ENCODE measurements around the gene NCS1.

The NCS1 gene

DNA sequence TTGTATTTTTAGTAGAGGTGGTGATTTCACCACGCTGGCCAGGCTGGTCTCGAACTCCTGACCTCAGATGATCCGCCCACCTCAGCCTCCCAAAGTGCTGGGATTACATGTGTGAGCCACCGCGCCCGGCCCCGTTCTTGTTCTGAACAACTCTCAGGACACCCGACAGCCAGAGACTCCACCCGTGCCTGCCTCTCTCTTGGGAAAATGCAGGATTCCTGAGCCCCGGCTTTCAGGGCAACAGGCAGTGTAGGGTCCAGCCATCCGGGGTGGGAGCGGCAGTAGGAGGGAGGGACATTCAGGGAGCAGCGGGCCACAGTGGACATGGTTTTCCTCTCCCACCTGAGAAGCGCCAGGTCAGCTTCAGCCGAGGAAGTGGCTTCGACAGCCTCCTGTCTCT, 34.4 kb downstream of the NCS1 start:
- no peaks in the 10 kb centered on the region for H3K36me3 ChIP-seq (ENCODE audit: control insufficient read depth, insufficient read depth, low read length)
- no peak overlapping the region for H3K27ac ChIP-seq
- no peak overlapping the region for H3K4me3 ChIP-seq (ENCODE audit: low read depth, low read length)
- H3K4me2 ChIP-seq (ENCODE audit: low read length) = no peak overlapping the region
- TF ChIP-seq, protein P1, sequence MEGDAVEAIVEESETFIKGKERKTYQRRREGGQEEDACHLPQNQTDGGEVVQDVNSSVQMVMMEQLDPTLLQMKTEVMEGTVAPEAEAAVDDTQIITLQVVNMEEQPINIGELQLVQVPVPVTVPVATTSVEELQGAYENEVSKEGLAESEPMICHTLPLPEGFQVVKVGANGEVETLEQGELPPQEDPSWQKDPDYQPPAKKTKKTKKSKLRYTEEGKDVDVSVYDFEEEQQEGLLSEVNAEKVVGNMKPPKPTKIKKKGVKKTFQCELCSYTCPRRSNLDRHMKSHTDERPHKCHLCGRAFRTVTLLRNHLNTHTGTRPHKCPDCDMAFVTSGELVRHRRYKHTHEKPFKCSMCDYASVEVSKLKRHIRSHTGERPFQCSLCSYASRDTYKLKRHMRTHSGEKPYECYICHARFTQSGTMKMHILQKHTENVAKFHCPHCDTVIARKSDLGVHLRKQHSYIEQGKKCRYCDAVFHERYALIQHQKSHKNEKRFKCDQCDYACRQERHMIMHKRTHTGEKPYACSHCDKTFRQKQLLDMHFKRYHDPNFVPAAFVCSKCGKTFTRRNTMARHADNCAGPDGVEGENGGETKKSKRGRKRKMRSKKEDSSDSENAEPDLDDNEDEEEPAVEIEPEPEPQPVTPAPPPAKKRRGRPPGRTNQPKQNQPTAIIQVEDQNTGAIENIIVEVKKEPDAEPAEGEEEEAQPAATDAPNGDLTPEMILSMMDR (IDR thresholded peaks at IDR 0.05) = no peak
- H3K9ac ChIP-seq = no peak overlapping the region
- no peaks in the 10 kb centered on the region for H3K79me2 ChIP-seq
- H3K9me3 ChIP-seq (ENCODE audit: control insufficient read depth, low read length) = no peaks in the 10 kb centered on the region
- H3K4me1 ChIP-seq = no peaks in the 10 kb centered on the region
- H2AFZ ChIP-seq = no peak overlapping the region
- H3K27me3 ChIP-seq (ENCODE audit: control insufficient read depth, insufficient read depth, low read length) = no peaks in the 10 kb centered on the region

DNA sequence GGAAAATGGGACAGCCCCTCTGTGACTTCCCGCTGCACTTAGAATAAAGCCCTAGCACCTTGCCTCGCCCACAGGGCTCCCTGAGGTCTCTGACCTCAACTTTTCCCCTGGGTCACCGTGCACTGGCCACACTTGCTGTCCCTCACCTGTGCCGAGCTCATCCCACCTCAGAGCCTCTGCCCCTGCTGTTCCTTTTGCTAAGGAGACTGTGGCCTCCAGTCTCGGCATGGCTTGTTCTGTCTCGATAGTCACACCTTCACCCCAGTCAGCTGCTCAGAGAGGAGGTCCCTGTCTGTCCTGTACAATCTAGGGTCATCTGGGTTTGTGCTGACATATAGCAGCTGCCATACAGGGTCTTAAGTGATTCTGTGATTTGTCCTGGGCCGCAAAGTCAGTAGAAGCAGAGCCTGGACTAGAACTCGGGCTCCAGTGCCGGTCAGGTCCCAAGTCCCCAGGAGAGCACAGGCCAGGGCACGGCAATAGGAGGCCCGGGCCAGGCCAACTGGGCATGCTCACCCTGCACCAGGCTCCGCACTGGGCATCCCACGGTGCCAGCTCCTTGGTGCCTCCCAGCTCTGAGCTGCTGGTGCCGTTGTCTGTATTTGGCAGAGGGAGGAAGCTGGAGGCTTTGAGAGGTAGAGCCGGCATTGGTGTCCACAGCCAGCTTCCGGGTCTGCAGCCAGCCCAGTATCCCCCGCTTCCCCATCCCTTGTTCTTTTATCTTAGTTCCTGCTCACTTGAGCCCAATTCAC, 35.2 kb downstream of the NCS1 start:
- no peak overlapping the region for H3K4me2 ChIP-seq (ENCODE audit: low read length)
- H3K4me3 ChIP-seq (ENCODE audit: low read depth, low read length) = no peak overlapping the region
- TF ChIP-seq, protein P1 (IDR thresholded peaks at IDR 0.05) = no peak
- no peak overlapping the region for H3K27ac ChIP-seq
- H3K27me3 ChIP-seq (ENCODE audit: control insufficient read depth, insufficient read depth, low read length) = no peaks in the 10 kb centered on the region
- no peak overlapping the region for H3K9ac ChIP-seq
- no peaks in the 10 kb centered on the region for H3K4me1 ChIP-seq
- H3K79me2 ChIP-seq = no peaks in the 10 kb centered on the region
- no peak overlapping the region for H2AFZ ChIP-seq
- H3K36me3 ChIP-seq (ENCODE audit: control insufficient read depth, insufficient read depth, low read length) = no peaks in the 10 kb centered on the region
- H3K9me3 ChIP-seq (ENCODE audit: control insufficient read depth, low read length) = no peaks in the 10 kb centered on the region

DNA sequence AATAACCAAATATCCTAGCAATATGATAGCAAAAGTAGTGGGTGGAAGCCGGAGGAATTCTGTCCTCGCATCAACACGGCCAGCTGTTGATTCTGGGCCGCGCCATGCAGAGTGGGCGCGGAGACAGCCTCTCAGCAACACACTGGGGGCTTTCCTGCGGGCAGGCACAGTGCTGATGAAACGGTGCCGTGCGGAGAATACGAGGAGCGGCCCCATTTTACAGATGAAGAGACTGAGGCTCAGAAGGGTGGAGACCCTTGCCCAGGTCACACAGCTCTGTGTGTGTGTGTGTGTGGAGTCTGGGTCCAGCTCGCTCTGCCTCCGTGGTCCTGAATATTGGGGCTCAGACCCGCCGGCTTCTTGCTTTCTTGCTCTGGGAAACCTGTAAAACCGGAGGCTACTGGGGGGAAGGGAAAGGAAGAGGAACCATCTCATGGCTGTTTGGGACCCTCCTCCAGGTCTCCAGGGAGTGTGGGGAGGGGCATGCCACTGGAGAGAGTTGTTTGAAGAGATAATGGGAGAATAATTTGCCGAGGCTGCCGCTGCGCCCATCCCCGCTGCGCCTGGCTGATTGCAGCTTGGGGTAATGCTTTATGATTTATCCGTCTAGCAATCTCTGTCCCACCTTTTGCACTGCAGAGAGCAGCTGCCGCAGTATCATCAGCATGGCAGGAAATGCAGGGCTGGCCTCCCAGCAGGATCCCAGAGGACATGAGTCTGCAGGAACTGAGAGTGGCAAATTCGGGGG, 36.6 kb downstream of the NCS1 start:
- no peaks in the 10 kb centered on the region for H3K36me3 ChIP-seq (ENCODE audit: control insufficient read depth, insufficient read depth, low read length)
- H3K27ac ChIP-seq = no peak overlapping the region
- no peaks in the 10 kb centered on the region for H3K79me2 ChIP-seq
- TF ChIP-seq, protein P1 (IDR thresholded peaks at IDR 0.05) = no peak
- H3K4me2 ChIP-seq (ENCODE audit: low read length) = no peak overlapping the region
- no peak overlapping the region for H3K4me3 ChIP-seq (ENCODE audit: low read depth, low read length)
- no peak overlapping the region for H3K9ac ChIP-seq
- H3K9me3 ChIP-seq (ENCODE audit: control insufficient read depth, low read length) = no peaks in the 10 kb centered on the region
- H2AFZ ChIP-seq = no peak overlapping the region
- H3K27me3 ChIP-seq (ENCODE audit: control insufficient read depth, insufficient read depth, low read length) = no peaks in the 10 kb centered on the region
- H3K4me1 ChIP-seq = no peaks in the 10 kb centered on the region

DNA sequence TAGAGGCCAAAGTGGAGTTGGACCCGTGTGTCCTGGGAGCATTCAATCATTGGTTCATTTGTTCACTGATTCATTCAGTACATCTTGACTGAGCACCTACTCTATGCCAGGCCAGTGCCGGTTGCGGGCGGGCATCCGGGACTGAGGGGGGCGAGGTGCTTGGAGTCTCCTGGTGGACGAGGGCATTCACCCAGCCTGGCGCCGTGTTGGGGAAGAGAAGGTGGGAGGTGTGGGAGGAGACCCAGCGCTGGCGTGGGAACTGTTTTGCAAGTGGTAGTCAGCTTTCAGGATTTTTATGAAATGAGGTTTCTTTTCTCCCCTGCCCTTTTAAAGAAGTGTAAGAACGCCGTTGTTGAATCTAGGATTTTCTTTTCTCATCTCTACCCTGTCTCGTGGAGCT, 37.2 kb downstream of the NCS1 start:
- Histone ChIP-seq H3K36me3 (ENCODE audit: control insufficient read depth, insufficient read depth, low read length) (no peaks in the 10 kb centered on the region), H2AFZ (no peak overlapping the region), H3K4me2 (ENCODE audit: low read length) (no peak overlapping the region), H3K4me3 (ENCODE audit: low read depth, low read length) (no peak overlapping the region), H3K9me3 (ENCODE audit: control insufficient read depth, low read length) (no peaks in the 10 kb centered on the region), H3K4me1 (no peaks in the 10 kb centered on the region), H3K79me2 (no peaks in the 10 kb centered on the region), H3K27me3 (ENCODE audit: control insufficient read depth, insufficient read depth, low read length) (no peaks in the 10 kb centered on the region), H3K27ac (no peak overlapping the region), H3K9ac (no peak overlapping the region)
- TF ChIP-seq, protein P1 (IDR thresholded peaks at IDR 0.05) = no peak

Data from parathyroid adenoma (tissue), 2 donors.